Measurements from ENCODE around the gene HIBADH.

Gene HIBADH

GRCh38 chr7:27634671-27635493 is 27.8 kb downstream of the HIBADH start:
- no peak for DNase-seq

- no peak for DNase-seq
These were observed 29.6 kb downstream of the HIBADH start for GRCh38 chr7:27633062-27633461.

GRCh38 chr7:27631391-27631790 is 31.3 kb downstream of the HIBADH start:
- no peak for DNase-seq

- DNase-seq, result no peak
These were observed 35.5 kb downstream of the HIBADH start for GRCh38 chr7:27627146-27627545.

- no peak for DNase-seq
These were observed 43.2 kb downstream of the HIBADH start for GRCh38 chr7:27619492-27619891.

GRCh38 chr7:27617651-27618381 is 44.9 kb downstream of the HIBADH start:
- no peak for DNase-seq

- DNase-seq, result no peak
These were observed 45.7 kb downstream of the HIBADH start for GRCh38 chr7:27616914-27617548.

GRCh38 chr7:27616186-27616491 is 46.5 kb downstream of the HIBADH start:
- no peak for DNase-seq

GRCh38 chr7:27615420-27616185 is 47.1 kb downstream of the HIBADH start:
- no peak for DNase-seq

GRCh38 chr7:27614095-27614494 is 48.6 kb downstream of the HIBADH start:
- DNase-seq, result no peak

GRCh38 chr7:27611059-27611458 is 51.6 kb downstream of the HIBADH start:
- DNase-seq, result no peak

GRCh38 chr7:27608776-27609495 is 53.7 kb downstream of the HIBADH start:
- DNase-seq, result no peak

GRCh38 chr7:27607210-27607606 is 55.5 kb downstream of the HIBADH start:
- no peak for DNase-seq

GRCh38 chr7:27606270-27607209 is 56.1 kb downstream of the HIBADH start:
- no peak for DNase-seq

GRCh38 chr7:27605689-27606269 is 56.9 kb downstream of the HIBADH start:
- no peak for DNase-seq

- DNase-seq, result no peak
These were observed 57.4 kb downstream of the HIBADH start for GRCh38 chr7:27605283-27605682.

- no peak for DNase-seq
These were observed 58.9 kb downstream of the HIBADH start for GRCh38 chr7:27603813-27604212.

GRCh38 chr7:27602766-27603165 is 59.9 kb downstream of the HIBADH start:
- DNase-seq, result no peak

GRCh38 chr7:27601217-27601616 is 61.5 kb downstream of the HIBADH start:
- DNase-seq, result no peak

GRCh38 chr7:27600247-27600646 is 62.4 kb downstream of the HIBADH start:
- DNase-seq, result no peak

GRCh38 chr7:27595009-27595408 is 67.7 kb downstream of the HIBADH start:
- DNase-seq, result no peak
